ENCODE data around the gene NMRK2. TPM values are rescaled to one million over a fixed set of nuclear protein-coding genes. Genes with fewer than 3 reads are reported as not detected.

NMRK2 gene, protein sequence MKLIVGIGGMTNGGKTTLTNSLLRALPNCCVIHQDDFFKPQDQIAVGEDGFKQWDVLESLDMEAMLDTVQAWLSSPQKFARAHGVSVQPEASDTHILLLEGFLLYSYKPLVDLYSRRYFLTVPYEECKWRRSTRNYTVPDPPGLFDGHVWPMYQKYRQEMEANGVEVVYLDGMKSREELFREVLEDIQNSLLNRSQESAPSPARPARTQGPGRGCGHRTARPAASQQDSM
- total RNA-seq: not detected in 2 replicates

DNA sequence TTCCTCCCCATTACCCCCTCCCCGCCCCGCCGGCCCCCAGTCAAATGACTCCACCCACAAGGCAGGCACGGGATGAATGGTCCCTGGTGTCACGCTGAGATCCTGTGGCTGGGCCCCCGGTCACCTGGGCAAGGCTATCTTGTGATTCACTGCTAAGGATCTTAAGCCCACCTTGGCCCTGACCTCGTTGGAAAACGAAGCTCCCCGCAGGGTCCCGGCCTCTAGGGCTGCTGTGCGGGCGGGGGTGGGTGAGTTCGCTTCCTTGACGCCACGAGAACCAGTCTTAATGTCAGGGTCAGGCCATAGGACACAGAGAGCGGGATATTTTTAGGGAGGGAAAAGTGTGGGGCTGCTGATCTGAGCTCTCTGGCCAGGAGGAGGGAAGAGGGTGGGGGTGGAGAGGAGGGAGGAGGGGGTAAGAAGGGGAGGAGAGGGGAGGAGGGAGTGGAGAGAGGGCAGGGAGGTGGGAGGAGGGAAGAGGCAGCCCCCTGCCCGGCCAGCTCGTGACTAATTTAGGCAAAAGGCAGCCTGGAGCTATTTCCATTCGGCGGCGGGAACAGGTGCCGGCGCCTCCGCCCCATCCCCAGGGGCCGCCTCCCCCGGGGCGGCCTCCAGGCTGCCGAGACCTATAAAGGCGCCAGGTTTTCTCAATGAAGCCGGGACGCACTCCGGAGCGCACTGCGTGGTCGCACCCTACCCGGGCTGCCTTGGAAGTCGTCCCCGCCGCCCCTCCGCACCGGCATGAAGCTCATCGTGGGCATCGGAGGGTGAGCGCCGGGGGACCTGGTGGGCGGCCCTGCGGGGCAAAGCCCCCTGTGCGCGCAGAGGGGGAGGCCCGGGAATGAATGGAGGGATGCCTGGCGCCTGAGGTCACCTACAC, at the start of gene NMRK2:
Gene NMRK2, plus strand, starts transcription at position 139 of the 880 bp plus-strand sequence. Its CDS starts 603 bp downstream, at position 742.

DNA sequence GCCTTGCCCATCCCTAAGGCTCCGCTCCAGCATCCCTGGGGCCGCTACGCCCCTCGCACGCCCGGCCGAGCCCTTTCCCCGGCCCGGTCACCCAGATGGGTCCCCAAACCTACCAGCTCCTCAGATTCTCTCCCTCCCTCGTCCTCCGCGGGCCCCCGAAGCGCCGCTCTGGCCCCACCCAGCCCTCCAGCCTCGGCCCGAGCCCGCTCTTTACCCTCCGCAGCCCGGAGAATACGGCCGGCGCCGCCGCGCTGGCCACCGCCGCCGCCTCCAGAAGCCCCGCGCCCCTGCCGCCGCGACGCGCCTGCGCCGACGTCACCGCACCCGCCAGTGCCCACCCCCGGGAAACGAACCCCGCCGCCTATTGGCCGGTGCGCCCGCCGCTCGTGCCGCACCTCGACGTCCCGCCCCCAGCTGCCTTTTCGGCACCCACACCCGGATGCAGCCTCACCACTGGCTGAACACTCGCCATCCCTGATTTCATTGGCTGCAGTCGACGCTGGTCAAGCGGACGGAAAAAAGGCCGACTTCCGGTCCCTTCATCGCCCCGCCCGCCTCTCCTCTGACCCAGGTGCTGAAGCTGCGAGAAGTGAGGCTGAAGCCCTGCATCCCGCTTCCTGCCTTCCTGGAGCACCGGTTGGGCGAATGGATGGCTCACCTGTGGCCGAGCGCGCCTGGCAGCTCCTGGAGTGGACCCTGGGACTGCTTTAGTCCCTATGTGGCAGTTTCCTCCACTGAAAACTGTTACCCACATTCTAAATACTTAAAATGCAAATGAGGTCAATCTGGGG, 38.1 kb downstream of the NMRK2 start, which contains the start of gene DAPK3:
Gene DAPK3, minus strand, starts transcription at position 292 of the 791 bp plus-strand sequence. CDS start 1,364 bp downstream, outside the sequence.

DNA sequence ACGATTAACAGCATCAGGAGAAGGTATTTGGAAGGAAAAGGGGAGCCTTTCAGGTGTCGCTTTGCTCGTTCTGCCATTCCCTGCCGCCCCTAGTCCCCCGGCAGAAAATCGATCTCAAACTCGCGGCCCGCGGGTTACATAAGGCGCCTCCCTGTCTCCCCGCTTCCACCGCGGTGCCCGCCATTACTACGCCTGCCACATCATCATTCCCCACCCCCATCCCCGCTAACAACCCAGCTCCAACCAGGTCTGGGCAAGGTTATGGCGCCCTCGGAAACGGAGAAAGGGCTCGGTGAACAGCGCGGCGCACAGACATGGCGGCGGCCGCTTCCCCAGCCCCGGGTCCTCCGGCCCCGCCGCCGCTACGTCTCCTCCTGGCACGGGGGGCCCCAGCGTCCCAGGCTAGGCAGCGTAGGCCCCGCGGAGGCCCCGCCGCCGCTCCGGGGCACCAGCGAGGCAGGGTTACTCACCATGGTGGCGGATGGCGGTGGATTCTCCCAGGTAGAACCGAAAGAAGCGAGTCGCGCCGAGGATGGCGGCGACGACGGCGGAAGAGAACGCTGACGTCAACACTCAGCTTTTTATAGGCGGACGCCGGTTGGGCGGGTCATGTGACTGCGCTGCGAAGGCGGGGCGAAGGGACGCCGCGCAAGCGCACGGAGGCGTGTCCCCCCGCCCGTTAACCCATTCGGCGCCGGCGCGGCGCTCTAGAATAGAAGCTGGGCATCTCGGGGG, 52.2 kb downstream of the NMRK2 start, which contains the start of gene EEF2:
Gene EEF2, minus strand, starts transcription at position 556 of the 735 bp plus-strand sequence. Its CDS starts 83 bp downstream, at position 473.

Other genes with a start within 250 kb of the NMRK2 start
- gene PIP5K1C, start 232.6 kb upstream of the NMRK2 start, total RNA-seq: 36.4 and 36.6 TPM in 2 replicates
- gene TJP3, start 224.7 kb upstream of the NMRK2 start, total RNA-seq: under 0.01 TPM in 2 replicates
- 15.6 and 19.4 TPM in 2 replicates for gene APBA3, start 171.4 kb upstream of the NMRK2 start, total RNA-seq
- gene MRPL54, start 170.4 kb upstream of the NMRK2 start, total RNA-seq: 43.0 and 53.9 TPM in 2 replicates
- gene RAX2, start 160.8 kb upstream of the NMRK2 start, total RNA-seq: not detected in 2 replicates
- 0.34 and 2.3 TPM in 2 replicates for gene MATK, start 146.7 kb upstream of the NMRK2 start, total RNA-seq
- 0.09 and 0.43 TPM in 2 replicates for gene ZFR2, start 64.0 kb upstream of the NMRK2 start, total RNA-seq
- gene ATCAY, start 52.4 kb upstream of the NMRK2 start, total RNA-seq: not detected in 2 replicates
- 121 and 144 TPM in 2 replicates for gene DAPK3, start 38.0 kb downstream of the NMRK2 start, total RNA-seq
- gene EEF2, start 52.4 kb downstream of the NMRK2 start, total RNA-seq: 2,885 and 2,904 TPM in 2 replicates
- gene PIAS4, start 74.7 kb downstream of the NMRK2 start, total RNA-seq: 19.0 and 26.6 TPM in 2 replicates
- 9.1 and 10.3 TPM in 2 replicates for gene ZBTB7A, start 133.8 kb downstream of the NMRK2 start, total RNA-seq
- 114 and 121 TPM in 2 replicates for gene MAP2K2, start 191.1 kb downstream of the NMRK2 start, total RNA-seq
- not detected in 2 replicates for gene CREB3L3, start 220.6 kb downstream of the NMRK2 start, total RNA-seq
- gene SIRT6, start 249.5 kb downstream of the NMRK2 start, total RNA-seq: 6.1 and 9.0 TPM in 2 replicates
- 0.11 and 0.17 TPM in 2 replicates for gene ANKRD24, start 249.6 kb downstream of the NMRK2 start, total RNA-seq